GM10248 (cell line): ENCODE measurements around the gene KLK12.

ENCODE experiments used
- CTCF ChIA-PET: fragments of 300-600 bp; sonication (Branson Sonifier 250); formaldehyde crosslinking; extraction: SDS; loops from one replicate; lab custom pipeline; 2021; ENCODE audit warnings: antibody characterized with exemption; lab: Yijun Ruan, JAX
- POLR2A ChIA-PET: fragments of 350-650 bp; sonication (Branson Sonifier 250); formaldehyde crosslinking; extraction: SDS; loops from one replicate; lab custom pipeline; 2020; ENCODE audit warnings: antibody characterized with exemption; lab: Yijun Ruan, JAX
- DNase-seq: peaks from one replicate; pipeline ENCODE4 v3.0.0; 2012; ENCODE audit errors: extremely low spot score
- CTCF ChIP-seq: IDR thresholded peaks from 2 replicates; pipeline ENCODE4 v1.5.1; 2012; ENCODE audit warnings: mild to moderate bottlenecking, low read depth; ENCODE audit errors: extremely low read depth, missing control alignments, control extremely low read depth

Gene KLK12

GRCh38 chr19:51034704-51035103 is at the start of gene KLK12:
KLK12 (minus strand) TSS chr19:51035002; CDS start chr19:51034621, 381 bp downstream.
- no peak for TF ChIP-seq CTCF
- DNase-seq = no peak
- ChIA-PET POLR2A (no interaction called here), CTCF (no interaction called here)

- CTCF ChIA-PET = no interaction called here
- no peak for DNase-seq
- POLR2A ChIA-PET = no interaction called here
- no peak for TF ChIP-seq CTCF
Measured at GRCh38 chr19:51084505-51084904, 49.7 kb upstream of the KLK12 start.

- TF ChIP-seq CTCF = no peak
- DNase-seq = no peak
- POLR2A ChIA-PET = no interaction called here
- CTCF ChIA-PET = no interaction called here
Measured at GRCh38 chr19:51083783-51084182, 49.0 kb upstream of the KLK12 start.

- no peak for TF ChIP-seq CTCF
- no peak for DNase-seq
- CTCF ChIA-PET = no interaction called here
- POLR2A ChIA-PET = no interaction called here
Measured at GRCh38 chr19:51083181-51083580, 48.4 kb upstream of the KLK12 start.

- ChIA-PET POLR2A (no interaction called here), CTCF (no interaction called here)
- no peak for TF ChIP-seq CTCF
- no peak for DNase-seq
Measured at GRCh38 chr19:51082611-51083010, 47.8 kb upstream of the KLK12 start, which contains the start of gene KLK14. KLK14 (minus strand) TSS chr19:51082887; CDS start chr19:51082614, 273 bp downstream.

GRCh38 chr19:51081476-51081875 is 46.7 kb upstream of the KLK12 start:
- ChIA-PET CTCF (interaction anchor here (1.3 to 2.5 kb wide), 2 partner anchors 13 to 15 kb away, joined by 3 to 10 read pairs; no protein-coding TSS in a partner anchor), POLR2A (no interaction called here)
- no peak for TF ChIP-seq CTCF
- DNase-seq = no peak
